HepG2 (cell line): ENCODE data around the gene IGDCC3. TPM values are rescaled to one million over a fixed set of nuclear protein-coding genes. Genes with fewer than 3 reads are reported as not detected.

Experiments used
- FOXC1 ChIP-seq: sonication (generic); formaldehyde crosslinking; IDR thresholded peaks from 2 replicates; pipeline ENCODE4 v1.8.0; 2022; ENCODE audit warnings: mild to moderate bottlenecking, missing genetic modification reagents, borderline replicate concordance
- FOXK1 ChIP-seq: sonication (generic); formaldehyde crosslinking; IDR thresholded peaks from 2 replicates; pipeline ENCODE4 v1.4.0; 2020; ENCODE audit warnings: low read depth, missing genetic modification reagents, borderline replicate concordance
- GLI4 ChIP-seq: sonication (generic); formaldehyde crosslinking; IDR thresholded peaks from 2 replicates; pipeline ENCODE4 v1.5.1; 2020; ENCODE audit warnings: missing genetic modification reagents, mild to moderate bottlenecking, moderate library complexity, borderline replicate concordance
- KLF11 ChIP-seq: IDR thresholded peaks from 2 replicates; pipeline ENCODE4 v1.6.1; 2016; ENCODE audit warnings: missing compliant biosample characterization
- RFXAP ChIP-seq: sonication (generic); formaldehyde crosslinking; IDR thresholded peaks from 2 replicates; pipeline ENCODE4 v1.4.0; 2020; ENCODE audit warnings: missing genetic modification reagents, borderline replicate concordance
- SALL1 ChIP-seq: sonication (generic); formaldehyde crosslinking; IDR thresholded peaks from 2 replicates; pipeline ENCODE4 v1.8.0; 2022; ENCODE audit warnings: mild to moderate bottlenecking, missing genetic modification reagents
- TBX2 ChIP-seq: sonication (generic); formaldehyde crosslinking; IDR thresholded peaks from 2 replicates; pipeline ENCODE4 v1.5.0; 2020; ENCODE audit warnings: missing genetic modification reagents, mild to moderate bottlenecking, borderline replicate concordance
- TBX3 ChIP-seq: fragments of 450-650 bp; IDR thresholded peaks from 2 replicates; pipeline ENCODE4 v1.6.1; 2017; ENCODE audit warnings: antibody characterized with exemption, mild to moderate bottlenecking, inconsistent platforms, borderline replicate concordance
- ZBTB46 ChIP-seq: sonication (generic); formaldehyde crosslinking; IDR thresholded peaks from 2 replicates; pipeline ENCODE4 v1.4.0; 2020; ENCODE audit warnings: mild to moderate bottlenecking, missing genetic modification reagents, borderline replicate concordance
- ZMAT3 ChIP-seq: sonication (generic); formaldehyde crosslinking; conservative IDR thresholded peaks from 2 replicates; pipeline ENCODE4 v1.7.0; 2021; ENCODE audit warnings: missing genetic modification reagents
- ZNF484 ChIP-seq: sonication (generic); formaldehyde crosslinking; IDR thresholded peaks from 2 replicates; pipeline ENCODE4 v1.5.1; 2020; ENCODE audit warnings: mild to moderate bottlenecking, low read depth, missing genetic modification reagents, borderline replicate concordance
- ZNF605 ChIP-seq: sonication (generic); formaldehyde crosslinking; IDR thresholded peaks from 2 replicates; pipeline ENCODE4 v1.8.0; 2022; ENCODE audit warnings: mild to moderate bottlenecking, missing genetic modification reagents
- ZNF773 ChIP-seq: sonication (generic); formaldehyde crosslinking; IDR thresholded peaks from 2 replicates; pipeline ENCODE4 v1.4.0; 2020; ENCODE audit warnings: missing genetic modification reagents, borderline replicate concordance
- ZNF883 ChIP-seq: sonication (generic); formaldehyde crosslinking; IDR thresholded peaks from 2 replicates; pipeline ENCODE4 v1.5.1; 2020; ENCODE audit warnings: mild to moderate bottlenecking, missing genetic modification reagents; ENCODE audit errors: not compliant biosample characterization
- ZSCAN21 ChIP-seq: sonication (generic); formaldehyde crosslinking; IDR thresholded peaks from 2 replicates; pipeline ENCODE4 v1.8.0; 2022; ENCODE audit warnings: mild to moderate bottlenecking, missing genetic modification reagents, moderate library complexity, borderline replicate concordance
- polyA plus RNA-seq, 8 experiments: library from polyadenylated mRNA; depleted of rRNA in 3 of 8; stranded (reverse) in 7 of 8; unstranded in 1 of 8; fragments of >200 nt; fragmentation: Illumina TruSeq in 4 of 8; extraction: Trizol in 4 of 8; gene quantifications; 2 replicates each; pipeline versions ENCODE4 v1.2.1 to v1.2.3, GENCODE V29; 2011 to 2016; ENCODE audit warnings: low read depth in 4 of 8, missing spikeins in 1 of 8, mixed read lengths in 1 of 8; ENCODE audit not compliant: insufficient read depth in 1 of 8
- total RNA-seq, 5 experiments: library from RNA; depleted of rRNA; stranded (reverse); fragments of >200 nt; fragmentation: Illumina TruSeq; extraction: Trizol; gene quantifications; 2 replicates each; pipeline ENCODE4 v1.2.3, GENCODE V29; 2016; ENCODE audit warnings: low read depth in 1 of 5
- TF ChIP-seq, protein P1 (sequence below): IDR thresholded peaks from 2 replicates; pipeline ENCODE4 v1.6.1; 2012; ENCODE audit warnings: inconsistent platforms
- TF ChIP-seq, protein P2 (sequence below), 2 experiments: fragments of 450-650 bp in 1 of 2; sonication (generic) in 1 of 2; formaldehyde crosslinking in 1 of 2; IDR thresholded peaks; 2 replicates each; pipeline versions ENCODE4 v1.6.1 to v1.8.0; 2016 to 2022; ENCODE audit warnings: antibody characterized with exemption in 1 of 2, mild to moderate bottlenecking in 1 of 2, missing genetic modification reagents in 1 of 2

Gene IGDCC3
- total and polyA plus RNA-seq, 2 of the 13 experiments (the other 11 are each of a cell fraction or from before 2014, with no cell fraction given) = 30.1 to 51.8 TPM

DNA sequence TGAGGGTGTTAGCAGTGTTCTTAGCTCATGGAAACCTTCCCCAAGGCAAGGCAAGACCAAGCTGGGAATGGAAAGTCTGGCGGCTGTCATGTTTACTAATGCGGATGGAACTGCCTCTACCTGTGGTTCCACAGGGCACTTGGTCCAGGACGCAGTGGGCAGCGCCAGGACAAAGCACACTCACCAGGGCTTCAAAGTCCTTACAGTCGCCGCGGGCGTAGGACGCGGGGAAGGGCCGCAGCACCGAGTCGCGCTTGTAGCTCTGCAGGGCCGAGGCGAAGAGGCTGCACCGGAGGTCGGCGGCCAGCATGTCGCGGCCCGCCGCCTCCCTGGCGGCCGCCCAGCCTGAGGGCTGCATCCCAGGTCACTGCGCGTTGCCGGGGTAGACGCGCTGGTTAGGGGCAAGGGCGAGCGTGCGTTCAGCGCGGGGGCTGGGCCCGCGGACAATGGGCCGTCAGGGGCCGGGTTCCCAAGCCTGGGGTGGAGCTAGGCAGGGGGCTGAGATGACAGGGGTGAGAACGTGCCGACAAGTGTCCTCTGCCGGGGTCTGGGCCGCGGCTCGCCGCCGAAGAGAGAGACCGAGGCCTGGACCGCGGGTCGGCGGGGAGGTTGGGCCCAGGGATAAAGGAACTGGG is 91.6 kb downstream of the IGDCC3 start (continued):
- TF ChIP-seq ZNF773 (CRISPR knock-in tag) = 0 out of 2 replicates have a peak, but pooled peaks have one; percentile 33
- 0 out of 2 replicates have a peak, but pooled peaks have one; percentile 31 for TF ChIP-seq ZBTB46 (CRISPR knock-in tag)
- peak; percentile 82; the same call in 1 of the 2 replicates for TF ChIP-seq GLI4 (CRISPR knock-in tag)
- peak; percentile 89; the same call in 1 of the 2 replicates for TF ChIP-seq ZMAT3
- peak; percentile 29 for TF ChIP-seq ZNF883
- 0 out of 2 replicates have a peak, but pooled peaks have one; percentile 27 for TF ChIP-seq FOXK1 (CRISPR knock-in tag)
- TF ChIP-seq, protein P1, sequence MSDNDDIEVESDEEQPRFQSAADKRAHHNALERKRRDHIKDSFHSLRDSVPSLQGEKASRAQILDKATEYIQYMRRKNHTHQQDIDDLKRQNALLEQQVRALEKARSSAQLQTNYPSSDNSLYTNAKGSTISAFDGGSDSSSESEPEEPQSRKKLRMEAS = peak; percentile 13; the same call in 1 of the 2 replicates
- TF ChIP-seq ZNF484 = peak; percentile 94; the same call in 1 of the 2 replicates
- no peak for TF ChIP-seq ZNF605
- TF ChIP-seq KLF11 (CRISPR knock-in tag) = 0 out of 2 replicates have a peak, but pooled peaks have one; percentile 23
- TF ChIP-seq SALL1 (CRISPR knock-in tag) = peak; percentile 35; the same call in 1 of the 2 replicates
- TF ChIP-seq TBX2 (CRISPR knock-in tag) = peak; percentile 68
- TF ChIP-seq TBX3 = no peak
- peak; percentile 84 for TF ChIP-seq FOXC1 (CRISPR knock-in tag)
- TF ChIP-seq RFXAP (CRISPR knock-in tag) = peak; percentile 56; the same call in 1 of the 2 replicates
- TF ChIP-seq ZSCAN21 (CRISPR knock-in tag) = 0 out of 2 replicates have a peak, but pooled peaks have one; percentile 5
- TF ChIP-seq, protein P2, sequence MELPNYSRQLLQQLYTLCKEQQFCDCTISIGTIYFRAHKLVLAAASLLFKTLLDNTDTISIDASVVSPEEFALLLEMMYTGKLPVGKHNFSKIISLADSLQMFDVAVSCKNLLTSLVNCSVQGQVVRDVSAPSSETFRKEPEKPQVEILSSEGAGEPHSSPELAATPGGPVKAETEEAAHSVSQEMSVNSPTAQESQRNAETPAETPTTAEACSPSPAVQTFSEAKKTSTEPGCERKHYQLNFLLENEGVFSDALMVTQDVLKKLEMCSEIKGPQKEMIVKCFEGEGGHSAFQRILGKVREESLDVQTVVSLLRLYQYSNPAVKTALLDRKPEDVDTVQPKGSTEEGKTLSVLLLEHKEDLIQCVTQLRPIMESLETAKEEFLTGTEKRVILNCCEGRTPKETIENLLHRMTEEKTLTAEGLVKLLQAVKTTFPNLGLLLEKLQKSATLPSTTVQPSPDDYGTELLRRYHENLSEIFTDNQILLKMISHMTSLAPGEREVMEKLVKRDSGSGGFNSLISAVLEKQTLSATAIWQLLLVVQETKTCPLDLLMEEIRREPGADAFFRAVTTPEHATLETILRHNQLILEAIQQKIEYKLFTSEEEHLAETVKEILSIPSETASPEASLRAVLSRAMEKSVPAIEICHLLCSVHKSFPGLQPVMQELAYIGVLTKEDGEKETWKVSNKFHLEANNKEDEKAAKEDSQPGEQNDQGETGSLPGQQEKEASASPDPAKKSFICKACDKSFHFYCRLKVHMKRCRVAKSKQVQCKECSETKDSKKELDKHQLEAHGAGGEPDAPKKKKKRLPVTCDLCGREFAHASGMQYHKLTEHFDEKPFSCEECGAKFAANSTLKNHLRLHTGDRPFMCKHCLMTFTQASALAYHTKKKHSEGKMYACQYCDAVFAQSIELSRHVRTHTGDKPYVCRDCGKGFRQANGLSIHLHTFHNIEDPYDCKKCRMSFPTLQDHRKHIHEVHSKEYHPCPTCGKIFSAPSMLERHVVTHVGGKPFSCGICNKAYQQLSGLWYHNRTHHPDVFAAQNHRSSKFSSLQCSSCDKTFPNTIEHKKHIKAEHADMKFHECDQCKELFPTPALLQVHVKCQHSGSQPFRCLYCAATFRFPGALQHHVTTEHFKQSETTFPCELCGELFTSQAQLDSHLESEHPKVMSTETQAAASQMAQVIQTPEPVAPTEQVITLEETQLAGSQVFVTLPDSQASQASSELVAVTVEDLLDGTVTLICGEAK (IDR thresholded peaks at IDR 0.05) = no peak
- TF ChIP-seq, protein P2 (CRISPR knock-in tag; IDR thresholded peaks at IDR 0.05) = peak; percentile 70
